ENCODE measurements around the gene CYP2W1. TPM values are rescaled to one million over a fixed set of nuclear protein-coding genes. Genes with fewer than 3 reads are reported as not detected.

The CYP2W1 gene
- total RNA-seq, 6 experiments from 2014 or later = 0.15 to 0.25 TPM; not detected in 4

- no peaks in the 10 kb centered on the region for H3K4me1 Mint-ChIP-seq (ENCODE audit: low read depth)
- no peak overlapping the region for H3K27ac Mint-ChIP-seq
- H3K36me3 Mint-ChIP-seq (ENCODE audit: low read depth) = peaks cover 15% of the 10 kb centered on the region
- H3K9me3 Mint-ChIP-seq = no peaks in the 10 kb centered on the region
- H3K27me3 Mint-ChIP-seq (ENCODE audit: insufficient read depth) = peaks cover 5% of the 10 kb centered on the region
- TF ChIP-seq, protein P1, sequence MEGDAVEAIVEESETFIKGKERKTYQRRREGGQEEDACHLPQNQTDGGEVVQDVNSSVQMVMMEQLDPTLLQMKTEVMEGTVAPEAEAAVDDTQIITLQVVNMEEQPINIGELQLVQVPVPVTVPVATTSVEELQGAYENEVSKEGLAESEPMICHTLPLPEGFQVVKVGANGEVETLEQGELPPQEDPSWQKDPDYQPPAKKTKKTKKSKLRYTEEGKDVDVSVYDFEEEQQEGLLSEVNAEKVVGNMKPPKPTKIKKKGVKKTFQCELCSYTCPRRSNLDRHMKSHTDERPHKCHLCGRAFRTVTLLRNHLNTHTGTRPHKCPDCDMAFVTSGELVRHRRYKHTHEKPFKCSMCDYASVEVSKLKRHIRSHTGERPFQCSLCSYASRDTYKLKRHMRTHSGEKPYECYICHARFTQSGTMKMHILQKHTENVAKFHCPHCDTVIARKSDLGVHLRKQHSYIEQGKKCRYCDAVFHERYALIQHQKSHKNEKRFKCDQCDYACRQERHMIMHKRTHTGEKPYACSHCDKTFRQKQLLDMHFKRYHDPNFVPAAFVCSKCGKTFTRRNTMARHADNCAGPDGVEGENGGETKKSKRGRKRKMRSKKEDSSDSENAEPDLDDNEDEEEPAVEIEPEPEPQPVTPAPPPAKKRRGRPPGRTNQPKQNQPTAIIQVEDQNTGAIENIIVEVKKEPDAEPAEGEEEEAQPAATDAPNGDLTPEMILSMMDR (IDR thresholded peaks at IDR 0.05) = peak; percentile 44; the same call in 1 of the 2 replicates
- H3K4me3 Mint-ChIP-seq = no peak overlapping the region
- peak; percentile 20 for DNase-seq
These were observed 18.4 kb upstream of the CYP2W1 start for GRCh38 chr7:964401-965231.

- Mint-ChIP-seq H3K27ac (no peak overlapping the region), H3K4me3 (no peak overlapping the region), H3K9me3 (no peaks in the 10 kb centered on the region), H3K27me3 (ENCODE audit: insufficient read depth) (peaks cover 5% of the 10 kb centered on the region), H3K4me1 (ENCODE audit: low read depth) (peaks cover 5% of the 10 kb centered on the region), H3K36me3 (ENCODE audit: low read depth) (peaks cover 21% of the 10 kb centered on the region)
- TF ChIP-seq, protein P1 (IDR thresholded peaks at IDR 0.05) = no peak
- no peak for DNase-seq
These were observed 16.5 kb upstream of the CYP2W1 start for GRCh38 chr7:966291-967069.

GRCh38 chr7:967361-968082 lies 15.5 kb upstream of the CYP2W1 start:
- Mint-ChIP-seq H3K36me3 (ENCODE audit: low read depth) (peaks cover 25% of the 10 kb centered on the region), H3K9me3 (no peaks in the 10 kb centered on the region), H3K27me3 (ENCODE audit: insufficient read depth) (peaks cover 3% of the 10 kb centered on the region), H3K4me1 (ENCODE audit: low read depth) (peaks cover 5% of the 10 kb centered on the region), H3K4me3 (no peak overlapping the region), H3K27ac (no peak overlapping the region; the same call in 1 of the 2 replicates)
- TF ChIP-seq, protein P1 (IDR thresholded peaks at IDR 0.05) = no peak
- DNase-seq = no peak

GRCh38 chr7:968205-969105 lies 14.5 kb upstream of the CYP2W1 start:
- peaks cover 25% of the 10 kb centered on the region for H3K36me3 Mint-ChIP-seq (ENCODE audit: low read depth)
- peaks cover 5% of the 10 kb centered on the region for H3K4me1 Mint-ChIP-seq (ENCODE audit: low read depth)
- H3K27ac Mint-ChIP-seq = no peak overlapping the region
- TF ChIP-seq, protein P1 (IDR thresholded peaks at IDR 0.05) = no peak
- peaks cover 3% of the 10 kb centered on the region for H3K27me3 Mint-ChIP-seq (ENCODE audit: insufficient read depth)
- H3K4me3 Mint-ChIP-seq = no peak overlapping the region
- no peaks in the 10 kb centered on the region for H3K9me3 Mint-ChIP-seq
- no peak for DNase-seq
